GM23248 (cell line): ENCODE measurements around the gene MEGF6. TPM values are rescaled to one million over a fixed set of nuclear protein-coding genes. Genes with fewer than 3 reads are reported as not detected.

Experiments used
- DNase-seq: peaks from one replicate; pipeline ENCODE4 v3.0.0-alpha.2; 2015
- H2AFZ ChIP-seq: fragments of 200-600 bp; sonication (generic); 2 replicates; pipeline ENCODE4 v1.6.1; 2016; ENCODE audit warnings: antibody characterized with exemption
- H3F3A ChIP-seq: fragments of 200-600 bp; sonication (generic); 2 replicates; pipeline ENCODE4 v1.6.1; 2016; ENCODE audit warnings: mild to moderate bottlenecking, antibody characterized with exemption, mixed run types; ENCODE audit not compliant: insufficient read depth
- H3K27ac ChIP-seq: fragments of 200-600 bp; sonication (generic); 2 replicates; pipeline ENCODE4 v1.5.1; 2016; ENCODE audit warnings: mild to moderate bottlenecking
- H3K27me3 ChIP-seq: fragments of 200-600 bp; sonication (generic); replicated peaks from 2 replicates; pipeline ENCODE4 v1.6.1; 2016; ENCODE audit warnings: mild to moderate bottlenecking; ENCODE audit not compliant: insufficient read depth
- H3K36me3 ChIP-seq: fragments of 200-600 bp; sonication (generic); 2 replicates; pipeline ENCODE4 v1.6.1; 2016; ENCODE audit warnings: low read depth, mild to moderate bottlenecking
- H3K4me1 ChIP-seq: fragments of 200-600 bp; sonication (generic); 2 replicates; pipeline ENCODE4 v1.6.1; 2016; ENCODE audit warnings: mild to moderate bottlenecking; ENCODE audit not compliant: insufficient read depth
- H3K4me2 ChIP-seq: fragments of 200-600 bp; sonication (generic); one replicate; pipeline ENCODE4 v1.6.1; 2016; ENCODE audit warnings: mild to moderate bottlenecking; ENCODE audit not compliant: unreplicated experiment
- H3K4me3 ChIP-seq: fragments of 200-600 bp; sonication (generic); 2 replicates; pipeline ENCODE4 v1.5.1; 2016; ENCODE audit warnings: mild to moderate bottlenecking
- H3K79me2 ChIP-seq: fragments of 200-600 bp; sonication (generic); 2 replicates; pipeline ENCODE4 v1.6.1; 2016; ENCODE audit warnings: mild to moderate bottlenecking; ENCODE audit not compliant: insufficient read depth
- H3K9ac ChIP-seq: fragments of 200-600 bp; sonication (generic); 2 replicates; pipeline ENCODE4 v1.6.1; 2016; ENCODE audit warnings: mild to moderate bottlenecking
- H3K9me2 ChIP-seq: fragments of 200-600 bp; sonication (generic); 2 replicates; pipeline ENCODE4 v1.6.1; 2016; ENCODE audit warnings: mixed run types, mild to moderate bottlenecking, moderate library complexity; ENCODE audit not compliant: insufficient read depth
- H3K9me3 ChIP-seq: fragments of 200-600 bp; sonication (generic); one replicate; pipeline ENCODE4 v1.6.1; 2017; ENCODE audit warnings: low read depth
- H4K20me1 ChIP-seq: fragments of 200-600 bp; sonication (generic); 2 replicates; pipeline ENCODE4 v1.6.0; 2016; ENCODE audit not compliant: insufficient read depth
- EZH2 ChIP-seq: fragments of 200-600 bp; sonication (generic); IDR thresholded peaks from 2 replicates; pipeline ENCODE4 v1.6.1; 2018; ENCODE audit warnings: antibody characterized with exemption, mild to moderate bottlenecking; ENCODE audit not compliant: insufficient read depth, poor library complexity, severe bottlenecking
- EZH2phosphoT487 ChIP-seq: fragments of 200-600 bp; sonication (generic); IDR thresholded peaks from 2 replicates; pipeline ENCODE4 v1.6.1; 2018; ENCODE audit warnings: antibody characterized with exemption, moderate library complexity, mild to moderate bottlenecking, low read depth; ENCODE audit not compliant: insufficient read depth
- WGBS, 2 experiments: methylation state at CpG; one replicate each; pipeline ENCODE4 v1.1.6; 2015 to 2017; ENCODE audit warnings: low lambda C conversion rate in 2 of 2, low coverage in 1 of 2; ENCODE audit errors: missing lambda C conversion rate in 2 of 2; 5-methylcytosine and 5-hydroxymethylcytosine counted together
- in situ Hi-C: fragments of 300-500 bp; cut with MboI; formaldehyde crosslinking; loops from 2 replicates; pipeline ENCODE4 v1.15.0; 2020
- polyA plus RNA-seq: library from polyadenylated mRNA; unstranded; fragments of >200 nt; fragmentation: Nextera tagmentation; extraction: Ambion mirVana; gene quantifications from 2 replicates; pipeline ENCODE4 v1.2.1, GENCODE V29; 2016
- total RNA-seq: library from RNA; depleted of rRNA; stranded (reverse); fragments of >200 nt; shearing (Covaris generic); gene quantifications from 2 replicates; pipeline ENCODE4 v1.2.3, GENCODE V29; 2014

The MEGF6 gene
- total and polyA plus RNA-seq, 2 experiments from 2014 or later: 37.9 to 108 TPM

DNA sequence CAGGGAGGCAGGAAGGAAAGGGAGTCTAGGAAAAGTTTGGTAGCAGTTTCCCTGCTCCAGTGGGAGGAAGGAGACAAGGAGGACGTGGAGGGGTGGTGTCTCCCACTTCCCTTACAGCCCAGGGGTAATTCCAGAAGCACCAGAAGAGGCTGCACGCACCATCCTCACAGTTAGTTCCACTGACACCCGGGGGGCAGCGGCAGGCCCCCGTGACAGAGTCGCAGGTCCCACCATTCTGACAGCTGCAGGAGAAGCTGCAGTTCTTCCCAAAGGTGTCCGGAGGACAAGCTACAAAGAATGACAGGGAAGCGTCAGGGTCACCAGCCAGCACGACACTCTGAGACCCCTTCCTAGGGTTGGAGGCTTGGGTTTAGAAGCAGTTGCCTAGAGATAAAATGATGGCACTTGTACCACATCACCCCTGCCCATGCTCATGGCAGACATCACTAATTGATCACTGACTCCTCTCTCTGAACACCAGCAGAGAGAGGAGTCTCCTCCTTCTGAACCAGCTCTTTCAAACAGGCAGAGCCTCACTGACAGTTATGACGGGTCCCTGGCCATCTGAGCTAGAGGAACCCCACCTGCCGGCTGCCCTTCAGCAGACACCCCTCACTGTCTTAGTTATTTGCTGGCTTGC, 103.6 kb downstream of the MEGF6 start:
- no peak overlapping the region for H3K4me3 ChIP-seq
- TF ChIP-seq EZH2phosphoT487 (no peak), EZH2 (no peak)
- no peak overlapping the region for H2AFZ ChIP-seq
- no peak for DNase-seq
- no peak overlapping the region for H3K4me2 ChIP-seq
- no peaks in the 10 kb centered on the region for H3K36me3 ChIP-seq
- H3K27me3 ChIP-seq: no peaks in the 10 kb centered on the region
- in situ Hi-C loops: no loop called here
- H3K9me3 ChIP-seq: no peaks in the 10 kb centered on the region
- no peaks in the 10 kb centered on the region for H3K9me2 ChIP-seq
- no peaks in the 10 kb centered on the region for H3K79me2 ChIP-seq
- no peaks in the 10 kb centered on the region for H3F3A ChIP-seq
- H3K4me1 ChIP-seq: peaks cover 15% of the 10 kb centered on the region
- H3K9ac ChIP-seq: no peak overlapping the region
- 82 to 88% methylated on average over 11 of the region's 11 CpGs for WGBS, 2 experiments
- no peaks in the 10 kb centered on the region for H4K20me1 ChIP-seq
- no peak overlapping the region for H3K27ac ChIP-seq

GRCh38 chr1:3506943-3507342, 104.4 kb downstream of the MEGF6 start:
- Histone ChIP-seq H3K79me2 (no peaks in the 10 kb centered on the region), H3K9ac (no peak overlapping the region), H3K27me3 (no peaks in the 10 kb centered on the region), H3K4me3 (no peak overlapping the region), H3K4me1 (peaks cover 15% of the 10 kb centered on the region), H3K9me2 (no peaks in the 10 kb centered on the region), H2AFZ (no peak overlapping the region), H3K4me2 (no peak overlapping the region), H3K9me3 (no peaks in the 10 kb centered on the region), H3K27ac (no peak overlapping the region), H3K36me3 (no peaks in the 10 kb centered on the region), H3F3A (no peaks in the 10 kb centered on the region), H4K20me1 (no peaks in the 10 kb centered on the region)
- 90 to 94% methylated on average over 7 of the region's 7 CpGs for WGBS, 2 experiments
- TF ChIP-seq EZH2phosphoT487 (no peak), EZH2 (no peak)
- DNase-seq: no peak
- in situ Hi-C loops: no loop called here

- 93 to 94% methylated on average over 15 of the region's 15 CpGs for WGBS, 2 experiments
- H3F3A ChIP-seq: no peaks in the 10 kb centered on the region
- in situ Hi-C loops: no loop called here
- no peak overlapping the region for H3K9ac ChIP-seq
- peaks cover 15% of the 10 kb centered on the region for H3K4me1 ChIP-seq
- H3K9me3 ChIP-seq: no peaks in the 10 kb centered on the region
- H3K79me2 ChIP-seq: no peaks in the 10 kb centered on the region
- H3K9me2 ChIP-seq: no peaks in the 10 kb centered on the region
- H3K27ac ChIP-seq: no peak overlapping the region
- H3K4me2 ChIP-seq: no peak overlapping the region
- H2AFZ ChIP-seq: no peak overlapping the region
- no peak for DNase-seq
- no peaks in the 10 kb centered on the region for H4K20me1 ChIP-seq
- no peaks in the 10 kb centered on the region for H3K27me3 ChIP-seq
- TF ChIP-seq EZH2phosphoT487 (no peak), EZH2 (no peak)
- H3K4me3 ChIP-seq: no peak overlapping the region
- H3K36me3 ChIP-seq: no peaks in the 10 kb centered on the region
These were observed 105.3 kb downstream of the MEGF6 start for GRCh38 chr1:3506041-3506440.

- Histone ChIP-seq H3K9me3 (no peaks in the 10 kb centered on the region), H3K36me3 (no peaks in the 10 kb centered on the region), H3K27me3 (no peaks in the 10 kb centered on the region), H3K27ac (peak overlapping the region; percentile 92; the same call in 1 of the 2 replicates), H3K4me3 (no peak overlapping the region), H3K9me2 (no peaks in the 10 kb centered on the region), H3K4me2 (no peak overlapping the region), H3F3A (no peaks in the 10 kb centered on the region), H3K9ac (peak overlapping the region; percentile 78; the same call in 1 of the 2 replicates), H3K4me1 (peaks cover 15% of the 10 kb centered on the region), H2AFZ (no peak overlapping the region), H4K20me1 (no peaks in the 10 kb centered on the region), H3K79me2 (no peaks in the 10 kb centered on the region)
- in situ Hi-C loops: no loop called here
- DNase-seq: no peak
- WGBS, 2 experiments: 79 to 80% methylated on average over 7 to 20 of the region's 20 CpGs
- TF ChIP-seq EZH2phosphoT487: no peak
- no peak for TF ChIP-seq EZH2
These were observed 106.1 kb downstream of the MEGF6 start for GRCh38 chr1:3505161-3505560.

DNA sequence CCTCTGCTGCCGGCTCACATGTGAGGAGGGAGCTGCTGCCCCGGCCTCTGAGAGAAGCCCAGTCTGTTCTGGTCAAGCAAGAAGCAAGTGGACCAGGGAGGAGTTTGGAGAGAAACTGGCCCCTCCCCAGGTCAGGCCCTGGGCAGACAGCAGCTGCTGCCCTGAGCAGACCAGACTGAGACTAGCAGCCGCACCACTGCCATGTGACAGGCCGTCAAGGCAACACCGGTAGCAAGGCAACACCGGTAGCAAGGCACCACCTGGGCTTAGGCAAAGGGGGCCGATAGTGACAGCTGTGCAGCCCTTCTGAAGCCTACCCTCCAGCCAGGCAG, 106.5 kb downstream of the MEGF6 start:
- whole genome bisulfite sequencing, 2 experiments: 52 to 62% methylated on average over 6 to 7 of the region's 7 CpGs
- peak overlapping the region; percentile 92 for H3K27ac ChIP-seq

More for the DNA sequence above, 106.5 kb downstream of the MEGF6 start:
- H3K9ac ChIP-seq: peak overlapping the region; percentile 78
- H2AFZ ChIP-seq: 0 out of 2 replicates have a peak overlapping the region, but pooled peaks have one; percentile 23
- no peaks in the 10 kb centered on the region for H3F3A ChIP-seq
- TF ChIP-seq EZH2phosphoT487: no peak
- no peak for TF ChIP-seq EZH2
- peak overlapping the region; percentile 28; the same call in 1 of the 2 replicates for H3K4me3 ChIP-seq
- in situ Hi-C loops: no loop called here
- no peaks in the 10 kb centered on the region for H3K9me3 ChIP-seq
- H3K79me2 ChIP-seq: no peaks in the 10 kb centered on the region
- H3K36me3 ChIP-seq: no peaks in the 10 kb centered on the region
- peak; percentile 35 for DNase-seq
- no peaks in the 10 kb centered on the region for H3K27me3 ChIP-seq
- peak overlapping the region; percentile 59 for H3K4me2 ChIP-seq
- no peaks in the 10 kb centered on the region for H4K20me1 ChIP-seq
- no peaks in the 10 kb centered on the region for H3K9me2 ChIP-seq
- peaks cover 15% of the 10 kb centered on the region for H3K4me1 ChIP-seq
